Measurements from ENCODE around the gene EIF5AL1. TPM values are rescaled to one million over a fixed set of nuclear protein-coding genes. Genes with fewer than 3 reads are reported as not detected.
"Not testable (repeated sequence)": the region's sequence is repeated elsewhere in the genome, so short reads cannot be mapped to it uniquely, and the experiment has no call there.

EIF5AL1 gene
- polyA plus RNA-seq, 4 donors: 0.73 to 4.9 (median 1.6) TPM

GRCh38 chr10:79487296-79488194 is 24.8 kb upstream of the EIF5AL1 start:
- DNase-seq (ENCODE audit: low read depth in 4 of 4, low spot score in 3 of 4): no peak

GRCh38 chr10:79488336-79488735 is 24.0 kb upstream of the EIF5AL1 start:
- no peak for DNase-seq (ENCODE audit: low read depth in 4 of 4, low spot score in 3 of 4)

- no peak for DNase-seq (ENCODE audit: low read depth in 4 of 4, low spot score in 3 of 4)
Observed at GRCh38 chr10:79488870-79489269, 23.5 kb upstream of the EIF5AL1 start.

DNA sequence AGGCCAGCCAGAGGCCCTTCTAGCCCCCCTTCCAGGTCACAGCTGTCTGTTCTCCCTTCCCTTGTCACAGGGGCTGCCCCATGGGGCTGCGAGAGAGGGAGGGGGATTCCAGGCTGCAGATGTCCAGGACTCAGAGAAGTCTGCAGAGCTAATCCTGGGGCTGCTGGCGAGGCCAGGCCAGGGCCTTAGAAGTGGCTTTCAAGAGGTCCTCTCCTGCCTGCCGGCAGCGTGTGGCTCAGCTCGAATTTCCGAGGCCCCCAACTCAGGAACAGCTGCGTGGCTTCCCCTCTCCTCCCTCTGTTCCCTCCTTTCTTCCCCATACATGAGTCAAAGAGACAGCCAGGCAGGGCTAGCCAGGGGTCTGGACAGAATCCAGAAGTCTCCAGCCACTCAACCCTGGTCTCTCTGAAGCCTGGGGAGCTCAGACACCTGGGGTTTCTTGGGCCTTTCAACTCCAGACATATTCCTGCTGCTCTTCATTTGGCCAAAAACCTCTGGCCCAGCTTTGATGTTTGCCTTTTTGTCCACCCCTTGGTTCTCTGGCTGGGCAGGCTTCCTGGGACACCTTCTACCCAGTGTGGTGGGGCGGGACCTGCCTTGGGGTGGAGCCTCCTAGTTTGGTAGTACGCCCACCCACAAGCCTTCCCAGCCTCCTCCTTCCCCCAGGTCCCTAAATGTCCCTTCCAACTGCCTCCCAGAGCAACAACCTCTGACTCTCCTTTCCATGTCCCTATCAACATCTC is 21.8 kb upstream of the EIF5AL1 start:
- DNase-seq (ENCODE audit: low read depth in 4 of 4, low spot score in 3 of 4): peak in 2 of 4 donors; percentile 61 to 66

GRCh38 chr10:79491143-79491835 is 21.0 kb upstream of the EIF5AL1 start:
- no peak for DNase-seq (ENCODE audit: low read depth in 4 of 4, low spot score in 3 of 4)

- no peak for DNase-seq (ENCODE audit: low read depth in 4 of 4, low spot score in 3 of 4)
Observed at GRCh38 chr10:79492256-79492655, 20.1 kb upstream of the EIF5AL1 start.

DNA sequence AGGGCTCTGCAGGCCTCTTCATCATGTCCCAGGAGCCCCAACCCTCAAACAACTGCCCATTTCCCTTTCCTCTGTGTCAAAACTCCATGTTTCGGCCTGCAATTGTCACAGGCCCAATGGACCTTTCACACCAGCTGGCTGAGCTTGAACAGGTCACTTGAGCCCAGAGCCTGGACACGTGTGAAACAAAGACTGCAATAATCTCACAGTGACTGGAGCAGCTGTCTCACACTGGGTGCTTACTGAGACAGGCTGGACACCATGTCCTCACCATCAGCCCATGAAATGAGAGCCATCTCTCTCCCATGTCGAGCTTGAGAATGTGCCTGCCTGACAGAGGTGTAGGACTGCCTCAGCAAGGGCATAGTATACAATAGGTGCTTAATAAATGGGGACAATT is 19.5 kb upstream of the EIF5AL1 start:
- DNase-seq (ENCODE audit: low read depth in 4 of 4, low spot score in 3 of 4): no peak

DNA sequence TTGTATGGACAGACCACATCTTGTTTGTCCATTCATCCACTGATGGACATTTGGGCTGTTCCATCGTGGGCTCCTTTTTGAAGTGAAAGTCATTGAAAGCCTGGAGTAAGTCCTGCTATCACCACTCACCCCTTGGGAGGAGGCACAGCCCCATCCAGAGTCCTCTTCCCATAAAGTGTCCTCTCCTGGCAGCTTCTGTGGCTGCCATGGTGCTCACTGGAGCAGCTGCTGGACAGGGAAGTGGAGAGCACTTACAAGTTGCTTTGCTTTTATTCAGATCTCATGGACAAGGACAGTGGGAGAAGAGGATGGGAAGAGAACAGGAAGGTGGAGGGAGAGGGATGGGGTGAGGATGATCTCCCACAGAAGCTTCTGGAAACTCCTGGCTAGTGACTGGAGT is 18.5 kb upstream of the EIF5AL1 start:
- no peak for DNase-seq (ENCODE audit: low read depth in 4 of 4, low spot score in 3 of 4)

DNA sequence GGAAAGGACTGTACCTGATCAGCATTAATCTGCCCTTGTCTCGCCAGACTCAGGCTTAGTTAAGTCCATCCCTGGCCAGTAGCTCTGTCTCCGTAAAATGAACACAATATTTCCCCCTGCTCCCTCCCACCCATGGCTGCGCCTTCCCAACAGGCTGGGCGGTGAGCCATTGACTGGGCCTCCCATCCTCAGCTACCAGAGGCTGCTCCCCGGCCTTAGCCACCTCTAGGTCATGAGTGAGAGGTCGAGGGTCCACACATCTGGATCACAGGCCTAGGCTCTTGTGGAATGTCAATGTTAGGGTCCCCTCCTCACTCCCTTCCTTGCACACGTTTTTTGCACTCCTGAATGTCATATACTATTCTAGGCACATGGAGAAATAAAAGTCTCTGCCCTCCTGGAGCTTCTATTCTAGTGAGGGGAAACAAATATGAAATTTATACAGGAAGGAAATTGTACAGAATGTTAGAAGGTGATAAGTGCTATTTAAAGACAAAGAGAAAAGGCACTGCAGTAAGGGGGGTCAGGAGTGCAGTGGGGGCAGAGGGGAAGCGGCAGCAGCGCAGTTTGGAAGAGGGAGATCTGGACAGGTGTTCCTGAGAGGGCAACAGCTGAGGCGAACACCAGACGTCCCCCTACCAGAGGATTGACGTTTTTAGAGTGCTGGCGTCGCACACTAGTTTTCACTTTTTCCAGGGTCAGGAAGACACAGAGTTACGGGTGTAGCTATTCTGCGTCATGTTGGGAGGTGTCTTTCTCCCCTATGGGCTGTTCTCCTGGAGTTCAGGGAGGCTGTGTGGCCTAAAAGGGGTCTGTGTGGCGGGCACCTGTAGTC is 17.2 kb upstream of the EIF5AL1 start:
- DNase-seq (ENCODE audit: low read depth in 4 of 4, low spot score in 3 of 4): no peak

GRCh38 chr10:79495791-79496190 is 16.5 kb upstream of the EIF5AL1 start:
- no peak for DNase-seq (ENCODE audit: low read depth in 4 of 4, low spot score in 3 of 4)

DNA sequence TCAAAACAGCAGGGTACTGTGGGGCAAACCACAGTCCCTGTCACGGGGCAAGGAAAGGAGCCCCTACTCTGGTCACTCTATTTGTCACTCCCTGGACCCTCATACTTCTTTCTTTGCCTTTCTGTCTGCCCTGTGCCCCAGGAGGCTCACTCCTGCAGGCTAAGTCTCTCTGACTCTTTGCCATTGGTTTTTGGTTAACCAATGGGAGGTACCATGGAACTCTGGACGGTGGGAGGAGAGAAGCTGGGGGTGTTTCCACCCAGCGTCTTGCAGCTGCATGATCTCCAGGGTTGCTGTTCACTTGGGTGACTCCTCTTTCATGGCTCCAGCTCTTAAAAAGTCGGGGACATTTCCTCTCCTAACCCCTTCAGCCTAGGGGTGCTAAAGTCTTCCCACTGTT is 15.4 kb upstream of the EIF5AL1 start:
- no peak for DNase-seq (ENCODE audit: low read depth in 4 of 4, low spot score in 3 of 4)

- DNase-seq (ENCODE audit: low read depth in 4 of 4, low spot score in 3 of 4): no peak
Observed at GRCh38 chr10:79498291-79498829, 14.0 kb upstream of the EIF5AL1 start.

- no peak for DNase-seq (ENCODE audit: low read depth in 4 of 4, low spot score in 3 of 4)
Observed at GRCh38 chr10:79502561-79503309, 9.6 kb upstream of the EIF5AL1 start.

DNA sequence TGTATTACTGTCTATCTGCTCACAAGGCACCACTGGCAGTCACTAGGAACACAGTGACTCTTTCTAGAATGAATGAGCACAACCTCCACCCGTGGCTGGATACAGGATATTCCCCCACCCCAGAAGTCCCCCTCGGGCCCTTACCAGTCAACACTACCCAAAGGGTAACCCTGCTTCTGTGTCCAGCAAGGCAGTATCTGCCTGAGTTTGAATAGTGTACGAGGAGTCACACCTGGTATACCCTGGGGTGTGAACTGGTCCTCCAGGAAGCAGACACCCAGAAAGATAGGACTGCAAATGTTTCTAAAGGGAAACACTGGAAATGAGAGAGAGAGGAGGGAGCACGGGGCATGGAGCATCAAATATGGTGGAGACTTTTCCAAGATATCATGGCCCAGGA is 8.5 kb upstream of the EIF5AL1 start:
- not testable (repeated sequence) for DNase-seq (ENCODE audit: low read depth in 4 of 4, low spot score in 3 of 4)

DNA sequence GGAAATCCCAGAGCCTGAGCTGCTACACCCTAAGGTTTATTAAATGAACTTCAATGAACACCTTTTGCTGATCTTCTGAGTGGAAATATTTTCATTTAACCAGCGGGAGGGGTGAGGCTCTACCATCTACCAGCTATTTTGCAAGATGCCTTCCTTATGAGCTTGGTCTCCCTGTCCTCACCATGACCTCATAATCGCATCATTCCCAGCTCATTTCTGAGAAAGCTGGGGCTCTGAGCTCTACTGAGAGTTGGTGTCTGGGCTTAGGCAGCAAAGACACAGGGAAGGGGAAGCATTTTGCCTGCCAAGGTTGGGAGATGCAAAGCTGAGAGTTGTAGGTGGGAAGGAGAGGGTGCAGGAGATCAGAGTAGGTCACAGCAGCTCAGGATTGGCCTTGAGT is 7.8 kb upstream of the EIF5AL1 start:
- not testable (repeated sequence) for DNase-seq (ENCODE audit: low read depth in 4 of 4, low spot score in 3 of 4)

DNA sequence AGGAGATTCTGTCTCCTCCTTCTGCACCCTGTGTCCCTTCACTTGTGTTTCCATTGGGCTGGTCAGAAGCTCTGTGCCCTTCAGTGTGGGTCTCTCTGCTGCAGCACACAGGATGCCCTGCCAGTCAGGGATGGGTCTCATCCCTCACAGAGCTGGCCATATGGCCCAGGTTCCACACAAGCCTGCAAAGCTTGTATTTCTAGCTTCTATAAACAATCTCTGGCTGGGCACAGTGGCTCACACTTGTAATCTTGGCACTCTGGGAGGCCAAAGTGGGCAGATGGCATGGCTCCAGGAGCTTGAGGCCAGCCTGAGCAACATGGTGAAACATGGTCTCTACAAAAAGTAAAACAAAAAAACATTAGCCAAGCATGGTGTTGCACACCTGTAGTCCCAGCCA is 7.0 kb upstream of the EIF5AL1 start:
- not testable (repeated sequence) for DNase-seq (ENCODE audit: low read depth in 4 of 4, low spot score in 3 of 4)

GRCh38 chr10:79505829-79506228 is 6.5 kb upstream of the EIF5AL1 start:
- DNase-seq (ENCODE audit: low read depth in 4 of 4, low spot score in 3 of 4): no peak

DNA sequence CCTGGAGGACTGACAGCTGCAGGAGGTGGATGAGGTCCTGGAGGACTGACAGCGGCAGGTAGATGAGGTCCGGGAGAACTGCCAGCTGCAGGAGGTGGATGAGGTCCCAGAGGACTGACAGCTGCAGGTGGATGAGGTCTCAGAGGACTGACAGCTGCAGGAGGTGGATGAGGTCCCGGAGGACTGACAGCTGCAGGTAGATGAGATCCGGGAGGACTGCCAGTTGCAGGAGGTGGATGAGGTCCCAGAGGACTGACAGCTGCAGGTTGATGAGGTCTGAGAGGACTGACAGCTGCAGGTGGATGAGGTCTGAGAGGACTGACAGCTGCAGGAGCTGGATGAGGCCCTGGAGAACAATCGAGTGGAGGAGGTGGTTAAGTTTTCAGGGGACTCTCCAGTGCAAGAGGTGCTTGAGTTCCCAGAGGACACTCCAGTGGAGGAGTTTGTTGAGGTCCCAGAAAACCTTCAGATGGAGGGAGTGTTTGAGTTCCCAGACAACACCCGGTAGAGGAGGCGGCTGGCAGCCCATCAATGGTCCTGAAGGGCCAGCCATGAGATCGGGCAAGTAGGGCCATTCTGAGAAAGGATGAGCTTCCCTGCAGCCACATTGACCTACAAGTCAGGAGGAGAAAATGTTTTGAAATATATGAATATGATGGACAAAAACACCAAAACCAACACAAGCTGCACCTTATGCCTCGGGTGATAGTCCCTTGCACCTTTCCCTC is 4.7 kb upstream of the EIF5AL1 start:
- no peak for DNase-seq (ENCODE audit: low read depth in 4 of 4, low spot score in 3 of 4)

DNA sequence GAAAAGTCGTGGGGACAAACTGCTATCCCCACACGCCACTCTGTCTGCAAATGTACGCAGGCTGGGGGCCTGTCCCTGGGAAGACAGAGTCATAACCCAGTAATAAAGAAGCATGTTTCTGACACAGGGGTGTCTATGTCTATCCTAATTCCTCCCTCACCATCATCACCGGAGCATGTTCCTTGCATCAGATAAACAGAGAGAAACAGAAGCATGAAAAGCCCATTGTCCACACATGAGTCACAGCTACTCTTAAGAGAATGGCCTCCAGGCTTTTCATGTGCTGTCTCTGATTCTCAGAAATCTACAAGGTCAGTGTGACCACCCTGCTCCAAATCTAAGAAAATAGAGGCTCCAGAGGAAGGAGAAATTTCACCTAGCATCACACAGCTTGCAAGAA is 4.1 kb upstream of the EIF5AL1 start:
- not testable (repeated sequence) for DNase-seq (ENCODE audit: low read depth in 4 of 4, low spot score in 3 of 4)

All from left renal pelvis (tissue), 4 donors.